ENCODE data around the gene GNAQ. TPM values are rescaled to one million over a fixed set of nuclear protein-coding genes. Genes with fewer than 3 reads are reported as not detected.

The GNAQ gene
- total and polyA plus RNA-seq, 8 donors = 55.5 to 95.5 (median 62.8) TPM

GRCh38 chr9:77743386-77743785 is 288.2 kb downstream of the GNAQ start:
- Histone ChIP-seq H3K4me3 (no peak overlapping the region), H3K9me3 (no peaks in the 10 kb centered on the region), H3K27me3 (no peaks in the 10 kb centered on the region), H3K36me3 (no peaks in the 10 kb centered on the region), H3K4me1 (no peaks in the 10 kb centered on the region), H3K27ac (no peak overlapping the region)
- ATAC-seq (no peak), DNase-seq (no peak)
- TF ChIP-seq CTCF (IDR thresholded peaks at IDR 0.05) = no peak
- intact Hi-C loops (cut with DNase I) = no loop called here

GRCh38 chr9:77738932-77739331 is 292.7 kb downstream of the GNAQ start:
- H3K36me3 ChIP-seq = no peaks in the 10 kb centered on the region
- H3K27ac ChIP-seq = no peak overlapping the region
- H3K27me3 ChIP-seq = no peaks in the 10 kb centered on the region
- no peaks in the 10 kb centered on the region for H3K9me3 ChIP-seq
- no peak overlapping the region for H3K4me3 ChIP-seq
- intact Hi-C loops (cut with DNase I) = no loop called here
- DNase-seq (no peak), ATAC-seq (no peak)
- no peak for TF ChIP-seq CTCF (IDR thresholded peaks at IDR 0.05)
- no peaks in the 10 kb centered on the region for H3K4me1 ChIP-seq

GRCh38 chr9:77735494-77735893 is 296.1 kb downstream of the GNAQ start:
- ATAC-seq = peak; percentile 33
- TF ChIP-seq CTCF (IDR thresholded peaks at IDR 0.05) = no peak
- peak in 1 of 4 donors; percentile 7 for DNase-seq
- Histone ChIP-seq H3K27ac (no peak overlapping the region), H3K36me3 (no peaks in the 10 kb centered on the region), H3K4me1 (no peaks in the 10 kb centered on the region), H3K27me3 (no peaks in the 10 kb centered on the region), H3K4me3 (no peak overlapping the region), H3K9me3 (no peaks in the 10 kb centered on the region)
- intact Hi-C loops (cut with DNase I) = no loop called here

- Histone ChIP-seq H3K4me1 (no peaks in the 10 kb centered on the region), H3K27ac (no peak overlapping the region), H3K9me3 (no peaks in the 10 kb centered on the region), H3K36me3 (peaks cover 0 to 27% of the 10 kb centered on the region in 2 donors), H3K4me3 (no peak overlapping the region), H3K27me3 (no peaks in the 10 kb centered on the region)
- no peak for TF ChIP-seq CTCF (IDR thresholded peaks at IDR 0.05)
- ATAC-seq (no peak), DNase-seq (no peak)
- intact Hi-C loops (cut with DNase I) = no loop called here
Measured at GRCh38 chr9:77731930-77732329, 299.7 kb downstream of the GNAQ start.

- H3K27me3 ChIP-seq = no peaks in the 10 kb centered on the region
- ATAC-seq (no peak), DNase-seq (no peak)
- no peaks in the 10 kb centered on the region for H3K4me1 ChIP-seq
- no peak overlapping the region for H3K4me3 ChIP-seq
- intact Hi-C loops (cut with DNase I) = no loop called here
- H3K9me3 ChIP-seq = no peaks in the 10 kb centered on the region
- peaks cover 0 to 31% of the 10 kb centered on the region in 2 donors for H3K36me3 ChIP-seq
- TF ChIP-seq CTCF (IDR thresholded peaks at IDR 0.05) = no peak
- H3K27ac ChIP-seq = no peak overlapping the region
Measured at GRCh38 chr9:77731008-77731698, 300.5 kb downstream of the GNAQ start.
